NCI-H2029 treated with DMSO at 0.1 percent for 48 hours (cell line): ENCODE results near the gene RP2.

Source experiments
- DNase-seq: peaks from one replicate; lab custom pipeline; 2025; lab: John Stamatoyannopoulos, UW

RP2 gene

DNA sequence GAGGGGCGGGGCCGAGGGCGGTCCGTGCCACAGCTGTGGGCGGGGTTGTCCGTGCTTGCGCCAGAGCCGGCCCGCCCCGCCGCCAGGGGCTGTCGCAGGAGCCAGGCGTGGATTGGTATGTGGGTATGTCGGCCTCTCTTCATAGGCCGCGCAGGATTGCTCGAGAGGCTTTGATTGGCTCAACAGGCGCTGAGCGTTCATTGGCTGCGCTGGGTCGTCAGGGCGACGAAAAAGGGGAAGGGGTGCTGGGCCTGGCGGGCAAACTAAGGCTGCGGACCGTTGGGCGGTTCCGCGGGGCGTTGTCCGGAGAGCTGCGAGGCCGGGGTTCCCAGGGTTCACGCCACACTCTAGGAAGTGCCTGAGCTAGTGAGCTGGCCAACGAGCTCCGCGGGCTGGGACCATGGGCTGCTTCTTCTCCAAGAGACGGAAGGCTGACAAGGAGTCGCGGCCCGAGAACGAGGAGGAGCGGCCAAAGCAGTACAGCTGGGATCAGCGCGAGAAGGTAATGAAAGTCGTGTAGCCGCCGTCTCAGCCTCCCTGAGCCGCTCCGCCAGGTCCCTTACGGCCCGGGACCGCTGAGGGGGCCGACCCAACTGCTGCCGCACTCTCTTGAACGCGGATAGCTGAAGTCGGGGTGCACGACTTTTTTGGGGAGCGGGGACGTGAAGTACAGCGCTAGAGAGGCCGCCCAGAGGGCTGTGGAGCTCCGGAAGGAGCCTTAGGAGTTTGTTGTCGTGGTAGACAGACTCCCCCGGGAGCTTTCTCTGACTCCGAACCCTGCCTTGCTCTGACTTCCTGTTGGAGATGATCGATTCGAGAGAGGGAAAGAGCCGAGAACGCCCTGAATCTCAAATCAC lies at the start of gene RP2:
TSS of gene RP2 (plus strand) at position 343 of the 857 bp plus-strand sequence. CDS start at position 401, 58 bp downstream.
- peak; percentile 71 for DNase-seq

DNA sequence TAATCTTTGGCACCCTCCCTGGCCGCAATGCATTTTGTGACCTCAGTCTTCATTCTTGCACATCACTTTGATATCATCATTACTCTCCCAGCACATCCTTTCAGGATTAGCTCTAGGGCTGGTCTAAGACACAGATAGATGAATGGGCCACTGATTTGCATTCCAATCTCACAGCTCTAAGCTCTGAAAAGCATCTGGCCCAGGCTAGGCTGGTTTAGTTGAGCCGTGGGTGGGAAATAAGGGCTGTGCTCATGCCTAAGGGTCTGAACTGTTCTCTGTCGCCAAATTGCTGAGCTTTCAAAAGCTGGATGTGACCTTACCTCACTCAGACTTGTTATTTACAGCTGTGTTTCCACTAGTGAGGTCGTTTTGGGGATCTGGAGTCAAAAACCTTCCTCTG lies 47.9 kb upstream of the RP2 start:
- DNase-seq = no peak

DNA sequence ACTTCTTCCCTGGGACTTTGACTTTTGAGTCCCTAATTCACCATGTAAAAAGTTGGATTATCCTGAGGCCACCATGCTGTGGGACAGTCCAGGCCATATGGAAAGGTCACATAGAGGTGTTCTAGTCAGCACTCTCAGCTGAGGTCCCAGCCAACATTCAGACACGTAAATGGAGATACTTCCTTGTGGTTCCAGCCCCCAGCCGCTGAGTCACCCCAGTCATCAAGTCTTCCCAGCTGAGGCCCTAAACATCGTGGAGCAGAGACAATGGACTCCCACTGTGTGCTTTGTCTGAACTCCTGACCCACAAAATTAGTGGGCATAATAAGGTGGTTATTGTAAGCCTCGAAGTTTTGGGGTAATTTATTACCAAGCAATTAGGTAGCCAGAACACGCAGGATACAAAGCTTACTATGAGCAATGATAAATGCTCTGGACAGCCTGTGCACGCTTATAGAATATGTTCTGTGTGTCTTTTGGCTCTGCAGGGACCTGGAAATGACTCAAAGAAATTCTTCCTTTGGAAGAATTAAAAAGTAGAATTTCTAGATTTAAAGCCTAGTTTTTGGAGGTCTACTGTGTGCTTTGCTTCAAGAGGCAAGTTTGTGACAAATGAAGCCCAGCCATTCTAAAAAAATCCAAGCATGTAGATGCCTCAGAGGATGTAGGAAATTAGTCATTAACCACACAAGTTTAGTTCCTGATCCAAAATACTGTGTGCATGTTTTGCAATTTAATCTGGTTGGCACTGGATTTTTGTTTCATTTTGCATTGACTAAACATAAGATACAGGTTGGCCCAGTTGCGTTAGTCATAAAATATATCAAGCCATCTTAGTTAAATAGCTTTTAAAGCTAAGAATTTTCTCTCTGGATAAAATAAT lies 44.7 kb upstream of the RP2 start:
- DNase-seq = no peak

DNA sequence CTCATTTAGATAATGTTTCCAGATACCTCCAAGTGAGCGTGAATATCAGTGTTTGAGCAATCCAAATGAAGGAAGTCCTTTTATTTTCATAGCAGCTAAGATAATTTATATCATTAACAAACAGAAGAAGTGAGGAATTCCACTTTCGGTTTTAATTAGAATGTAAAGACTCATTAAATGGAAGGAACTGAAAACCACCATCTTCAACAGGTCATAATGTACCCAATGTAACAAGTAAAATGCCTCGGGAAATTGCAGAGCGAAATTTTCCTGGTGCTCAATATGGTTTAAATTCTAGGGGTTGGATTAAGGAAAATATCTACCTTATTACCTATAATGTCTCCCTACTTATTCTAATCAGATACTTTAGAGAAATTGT lies 44.0 kb upstream of the RP2 start:
- DNase-seq = no peak

DNA sequence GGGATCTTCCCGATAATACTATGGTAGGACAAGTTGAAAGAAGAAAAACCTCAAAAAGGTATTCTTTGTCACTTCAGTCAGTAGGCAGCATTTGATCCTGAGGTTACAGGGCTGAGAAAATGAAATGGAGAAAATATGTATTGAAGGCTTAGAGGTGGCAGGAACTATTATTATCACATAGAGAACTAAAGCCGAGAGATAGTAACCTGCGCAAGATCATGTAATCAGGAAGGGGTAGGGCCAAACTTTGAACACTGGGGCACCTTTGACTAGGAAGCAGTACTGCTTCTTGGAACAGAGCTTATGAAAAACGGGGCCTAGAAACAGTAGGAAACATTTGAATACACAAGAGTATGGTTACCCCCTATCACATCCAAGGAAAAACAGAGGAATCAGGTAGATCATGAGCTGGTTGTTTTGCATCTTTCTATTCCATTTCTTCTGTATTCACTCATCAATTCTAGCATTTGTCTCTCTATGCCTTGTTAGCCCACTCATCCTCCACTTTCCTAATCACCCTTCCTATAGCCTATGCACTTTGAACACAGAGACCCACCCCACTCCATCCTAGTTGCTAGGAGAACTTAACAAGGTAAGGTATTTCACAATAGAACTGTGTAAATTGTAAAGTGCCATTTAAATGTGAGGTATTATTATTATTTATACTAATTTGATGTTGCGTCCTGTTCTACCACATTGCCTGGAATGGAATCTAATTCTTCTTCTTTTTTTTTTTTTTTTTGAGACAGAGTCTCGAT lies 43.3 kb upstream of the RP2 start:
- DNase-seq = no peak

DNA sequence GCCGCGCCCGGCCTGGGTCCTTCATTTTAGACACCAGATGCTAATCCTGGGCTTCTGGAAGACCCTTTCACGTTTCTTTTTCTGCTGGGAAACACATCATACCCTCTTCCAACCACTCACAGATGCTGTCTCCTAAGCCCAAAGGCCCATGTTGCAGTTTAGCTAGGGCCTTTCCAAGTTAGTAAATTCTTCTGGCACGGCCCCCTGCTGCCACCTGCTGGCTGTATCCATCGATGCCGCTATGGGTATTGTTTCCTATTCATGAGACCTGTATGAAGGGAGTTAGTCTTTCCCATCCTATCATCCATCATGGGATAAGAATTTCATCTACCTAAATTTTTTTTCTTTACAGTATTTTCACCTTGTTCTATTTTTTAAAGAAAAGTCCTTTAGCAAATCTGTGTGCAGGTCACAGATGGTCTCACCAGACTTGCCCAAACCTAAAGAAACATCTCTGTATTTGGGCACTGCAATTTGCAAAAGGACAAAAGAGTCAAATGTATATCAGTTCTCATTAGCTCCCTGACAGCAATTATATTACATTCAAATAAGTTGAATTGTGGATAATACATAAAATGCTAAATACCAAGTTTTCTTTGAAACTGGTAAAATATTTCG lies 40.2 kb upstream of the RP2 start:
- peak; percentile 21 for DNase-seq

DNA sequence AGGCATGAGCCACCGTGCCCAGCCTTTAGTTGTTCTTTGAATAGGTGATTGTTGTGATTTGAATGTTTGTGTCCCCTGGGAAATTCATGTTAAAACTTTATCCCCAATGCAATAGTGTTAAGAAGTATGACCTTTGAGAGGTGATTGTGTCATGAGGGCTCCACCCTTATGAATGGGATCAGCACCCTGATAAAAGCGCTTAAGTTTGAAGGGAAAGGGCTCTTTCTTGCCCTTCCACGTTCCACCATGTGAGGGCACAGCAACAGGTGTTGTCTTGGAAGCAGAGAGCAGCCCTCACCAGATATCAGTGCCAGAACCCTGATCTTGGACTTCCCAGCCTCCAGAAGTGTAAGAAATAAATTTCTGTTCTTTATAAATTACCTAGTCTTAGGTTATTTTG lies 33.7 kb upstream of the RP2 start:
- DNase-seq = no peak

DNA sequence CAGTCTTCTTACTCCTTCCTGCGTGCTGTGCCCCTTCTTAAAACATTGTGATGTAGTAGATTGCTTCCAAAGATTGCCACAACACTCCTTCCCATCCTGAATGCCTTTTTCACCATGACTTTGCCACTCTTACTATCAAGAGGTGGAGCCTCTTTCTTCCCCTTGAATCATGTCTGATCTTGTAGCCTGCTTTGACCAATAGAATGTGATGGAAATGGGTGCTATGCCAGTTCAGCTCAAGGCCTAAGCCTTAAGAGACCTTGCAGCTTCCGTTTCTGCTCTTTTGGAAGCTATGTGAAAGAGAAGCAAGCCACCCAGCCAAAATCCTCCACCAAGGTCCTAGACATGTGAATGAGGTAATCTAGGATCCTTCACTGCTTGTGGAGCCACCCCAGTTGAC lies 31.6 kb upstream of the RP2 start:
- DNase-seq = no peak

DNA sequence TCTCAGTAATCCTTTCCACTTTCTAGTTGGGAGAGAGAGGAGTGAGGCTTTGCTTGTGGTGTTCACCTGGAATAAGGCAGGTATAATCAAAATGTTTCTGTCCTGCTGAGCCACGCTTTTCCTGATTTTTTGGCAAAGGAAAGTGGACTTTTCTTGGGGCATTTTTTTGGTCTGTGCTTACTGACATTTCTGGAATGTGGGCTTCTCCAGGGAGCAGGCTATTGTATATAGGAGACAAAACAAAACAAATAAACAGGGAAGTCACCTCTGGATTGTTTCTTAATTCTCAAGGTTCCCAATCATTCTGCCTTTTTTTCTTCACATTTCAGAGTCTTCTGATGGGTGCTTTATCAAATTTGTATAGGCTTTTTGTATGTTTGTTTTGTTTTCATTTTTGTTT lies 25.7 kb upstream of the RP2 start:
- DNase-seq = no peak

DNA sequence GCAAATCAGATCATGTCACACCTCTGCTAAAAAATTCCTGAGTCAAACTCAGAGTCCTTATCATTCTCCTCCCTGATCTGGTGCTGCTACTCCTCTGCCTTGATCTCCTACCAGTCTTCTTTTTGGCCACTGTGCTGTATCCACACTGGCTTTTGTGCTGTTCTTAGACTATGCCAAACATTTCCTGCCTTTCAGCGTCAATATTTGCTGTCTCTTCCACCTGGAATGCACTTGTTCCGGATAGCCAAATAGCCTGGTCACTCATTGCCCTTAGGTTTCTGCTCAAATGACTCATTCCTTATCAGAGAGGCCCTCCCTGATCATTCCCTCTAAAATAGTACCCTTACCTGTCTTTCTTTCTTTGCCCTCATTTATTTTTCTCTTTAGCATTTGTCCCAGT lies 24.4 kb upstream of the RP2 start:
- DNase-seq = no peak

DNA sequence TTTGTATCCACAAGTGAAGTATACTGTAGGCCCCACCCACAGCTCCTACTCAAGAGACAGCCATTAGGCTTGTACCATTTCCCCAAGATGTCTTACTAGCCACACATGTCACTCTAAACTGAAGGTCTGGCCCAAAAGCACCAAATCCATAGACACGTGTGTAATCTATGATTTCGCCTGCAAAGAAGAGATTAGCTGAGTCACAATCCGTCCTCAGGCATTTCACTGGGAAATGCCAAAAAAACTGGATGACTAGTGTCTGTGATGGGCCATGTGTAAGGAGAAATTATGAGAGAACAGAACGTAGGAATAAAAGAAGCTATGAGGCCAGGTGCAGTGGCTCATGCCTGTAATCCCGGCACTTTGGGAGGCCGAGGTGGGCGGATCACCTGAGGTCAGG lies 21.9 kb upstream of the RP2 start:
- no peak for DNase-seq

DNA sequence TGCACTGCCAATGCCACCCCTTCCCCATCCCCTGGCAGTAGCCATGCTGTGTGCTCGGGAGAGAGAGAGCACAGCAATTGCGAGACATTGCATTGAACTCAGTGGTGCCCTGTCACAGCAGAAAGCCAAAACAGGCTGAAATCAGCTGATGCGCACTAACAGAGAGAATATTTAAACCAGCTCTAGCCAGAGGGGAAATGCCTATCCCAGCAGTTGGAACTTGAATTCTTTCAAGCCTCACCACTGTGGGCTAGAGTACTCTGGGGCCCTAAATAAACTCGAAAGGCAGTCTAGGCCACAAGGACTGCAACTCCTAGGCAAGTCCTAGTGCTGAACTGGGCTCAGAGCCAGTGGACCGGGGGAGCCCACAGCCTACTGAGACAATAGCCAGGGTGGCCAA lies 17.7 kb upstream of the RP2 start:
- DNase-seq = no peak

DNA sequence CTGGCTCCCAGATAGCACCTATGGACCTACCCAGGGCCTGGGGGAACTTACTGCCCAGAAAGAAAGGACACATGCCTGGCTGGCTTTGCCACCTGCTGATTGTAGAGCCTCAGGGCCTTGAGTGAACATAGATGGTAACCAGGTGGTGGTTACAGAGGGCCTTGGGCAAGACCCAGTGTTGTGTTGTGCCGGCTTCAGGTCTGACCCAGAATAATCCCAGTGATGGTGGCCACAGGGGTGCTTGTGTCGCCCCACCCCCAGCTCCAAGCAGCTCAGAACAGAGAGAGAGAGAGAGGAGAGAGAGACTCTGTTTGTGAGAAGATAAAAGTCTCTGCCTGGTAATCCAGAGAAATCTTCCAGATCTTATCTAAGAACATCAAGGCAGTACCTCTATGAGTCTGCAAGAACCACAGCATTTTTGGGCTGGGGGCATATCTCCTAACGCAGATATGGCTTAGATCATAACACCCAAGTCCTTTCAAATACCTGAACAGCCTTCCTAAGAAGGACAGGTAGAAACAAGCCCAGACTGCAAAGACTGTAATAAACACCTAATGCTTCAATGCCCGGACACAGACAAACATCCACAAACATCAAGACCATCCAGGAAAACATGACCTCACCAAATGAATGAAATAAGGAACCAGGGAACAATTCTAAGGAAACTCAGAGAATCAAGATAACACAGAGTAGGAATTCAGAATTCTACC lies 16.3 kb upstream of the RP2 start:
- no peak for DNase-seq

DNA sequence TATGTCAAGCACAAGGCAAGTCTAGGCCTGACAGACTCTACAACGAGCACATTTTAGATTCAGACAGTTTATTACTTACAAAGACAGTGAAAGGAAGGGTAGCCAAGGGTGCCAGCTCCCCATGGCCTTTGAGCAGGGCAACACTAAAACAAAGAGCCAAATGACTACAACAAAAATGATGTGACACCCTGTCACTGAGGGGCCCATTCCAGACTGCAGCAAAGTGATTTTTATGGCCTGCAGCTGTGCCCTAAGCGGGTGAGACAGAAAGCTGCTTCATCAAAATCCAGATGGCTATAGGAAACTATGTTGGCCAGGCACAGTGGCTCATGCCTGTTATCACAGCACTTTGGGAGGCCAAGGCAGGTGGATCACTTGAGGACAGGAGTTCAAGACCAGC lies 13.4 kb upstream of the RP2 start:
- DNase-seq = no peak

DNA sequence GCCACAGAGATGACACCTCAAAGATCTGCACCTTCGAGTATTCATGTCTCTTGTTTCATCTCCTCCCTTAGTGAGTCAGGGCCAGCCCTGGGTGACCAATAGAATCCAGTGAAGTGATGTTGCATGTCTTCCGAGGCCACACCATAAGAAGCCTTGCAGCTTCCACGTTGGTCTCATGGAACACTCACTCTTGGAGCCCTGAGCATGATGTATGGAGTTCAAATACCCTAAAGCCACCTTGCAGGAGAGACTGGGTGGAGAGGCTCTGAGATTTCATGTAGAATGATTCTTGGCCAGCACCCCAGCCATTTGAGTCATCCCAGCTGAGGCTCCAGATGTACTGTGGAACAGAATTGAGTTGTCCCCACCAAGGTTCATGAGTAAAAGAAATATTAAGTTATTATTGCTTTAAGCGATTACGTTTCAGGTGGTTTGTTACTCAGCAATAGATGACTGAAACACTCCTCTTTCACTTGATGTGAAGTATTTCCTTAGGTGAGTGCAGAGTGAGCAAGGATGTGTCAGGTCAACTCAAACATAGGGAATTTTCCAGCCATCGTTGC lies 5.0 kb upstream of the RP2 start:
- DNase-seq = no peak

DNA sequence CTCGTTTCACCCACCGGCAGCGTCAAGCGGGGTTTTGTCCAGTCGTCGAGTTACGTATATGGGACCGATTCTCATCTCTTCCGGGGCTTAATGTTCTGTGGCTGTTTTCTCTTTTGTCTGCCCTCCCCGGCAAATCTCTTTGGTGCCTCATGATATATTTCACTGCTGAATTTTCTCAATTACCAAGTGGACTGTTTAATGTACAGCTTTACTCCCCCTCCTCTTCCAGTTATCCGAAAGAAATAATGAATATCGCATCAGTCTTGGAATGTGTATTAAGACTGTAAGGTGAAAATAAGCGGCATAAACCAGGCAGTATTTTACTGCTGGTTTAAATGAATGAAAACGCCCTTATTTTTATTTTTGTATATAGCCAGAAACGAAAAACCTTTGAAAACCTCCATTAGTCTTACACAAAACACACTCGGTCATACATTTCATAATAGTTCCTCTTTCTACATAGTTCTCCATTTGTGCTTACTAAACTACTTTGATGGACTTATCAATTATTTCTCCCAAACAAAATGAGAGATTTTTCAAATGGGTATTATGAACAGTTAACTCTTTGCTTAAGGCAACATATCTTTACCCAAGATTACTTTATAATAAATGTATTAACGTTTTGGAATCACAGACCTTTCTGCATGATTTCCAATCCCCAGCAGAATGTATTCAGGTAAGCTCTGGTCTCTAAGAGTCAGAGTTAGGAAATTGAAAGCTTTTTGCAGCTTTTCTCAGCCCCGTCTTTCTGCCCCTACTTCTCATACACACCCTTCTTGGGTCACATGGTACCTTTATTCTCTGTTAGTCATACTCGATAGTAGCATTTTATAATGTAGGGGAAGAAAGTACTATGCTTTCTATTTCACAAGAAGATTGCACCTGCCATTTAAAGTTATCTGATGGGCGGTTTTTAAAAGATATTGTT lies 979 bp downstream of the RP2 start:
- DNase-seq = no peak

DNA sequence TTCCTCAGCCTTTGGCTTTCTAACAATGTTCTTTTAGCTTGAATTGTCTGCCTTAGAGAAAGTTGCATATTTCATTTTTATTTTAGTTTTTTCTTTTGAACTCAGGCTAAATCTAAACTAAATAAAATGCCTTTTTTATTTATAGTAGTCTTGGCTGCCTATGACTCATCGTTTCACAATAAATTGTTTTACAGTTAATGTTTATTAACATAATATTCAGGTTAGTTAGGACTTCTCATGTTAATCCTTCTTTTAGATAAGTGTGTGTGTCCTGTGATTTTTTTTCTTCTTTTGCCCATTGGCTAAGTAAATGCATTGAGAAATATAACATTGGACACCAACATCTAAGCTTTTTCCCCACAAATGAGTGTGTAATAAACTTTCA lies 1.6 kb downstream of the RP2 start:
- DNase-seq = no peak

DNA sequence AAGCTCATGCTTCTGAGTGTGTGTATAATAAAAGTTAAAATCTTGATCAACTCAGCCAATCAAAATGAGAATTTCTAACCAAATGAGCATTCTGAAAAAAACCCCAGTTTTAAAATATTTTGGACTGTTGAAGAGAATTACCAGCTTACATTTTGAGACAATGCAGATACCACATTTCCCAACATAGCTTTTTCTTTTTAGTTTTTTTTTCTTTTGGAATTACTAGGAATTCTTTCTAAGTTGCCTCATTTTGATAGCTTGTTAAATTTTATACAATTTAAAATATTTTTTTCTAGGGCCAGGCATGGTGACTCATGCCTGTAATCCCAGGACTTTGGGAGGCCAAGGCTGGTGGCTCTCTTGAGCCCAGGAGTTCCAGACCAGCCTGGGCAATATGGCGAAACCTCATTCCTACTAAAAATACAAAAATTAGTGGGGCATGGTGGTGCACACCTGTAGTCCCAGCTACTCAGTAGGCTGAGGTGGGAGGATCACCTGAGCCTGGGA lies 2.2 kb downstream of the RP2 start:
- DNase-seq = no peak

DNA sequence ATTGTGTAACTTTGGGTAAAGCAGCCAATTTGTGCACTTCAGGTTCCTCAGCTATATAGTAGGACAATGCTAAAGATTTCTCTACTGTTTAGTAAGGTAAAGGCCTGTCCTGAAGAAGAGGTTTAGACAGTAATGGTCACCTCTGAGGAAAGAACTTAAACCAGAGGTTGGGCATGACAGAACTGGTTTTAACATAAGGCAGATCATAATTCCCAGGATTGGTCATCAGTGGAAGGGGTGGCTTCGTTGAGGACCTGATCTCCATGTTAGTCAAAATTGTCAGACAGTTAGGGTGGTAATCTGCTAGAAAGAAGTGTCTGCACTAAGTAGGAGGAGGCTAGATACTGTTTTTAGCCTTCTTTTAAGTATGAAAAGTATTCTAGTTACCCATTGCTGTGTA lies 4.1 kb downstream of the RP2 start:
- DNase-seq = no peak

DNA sequence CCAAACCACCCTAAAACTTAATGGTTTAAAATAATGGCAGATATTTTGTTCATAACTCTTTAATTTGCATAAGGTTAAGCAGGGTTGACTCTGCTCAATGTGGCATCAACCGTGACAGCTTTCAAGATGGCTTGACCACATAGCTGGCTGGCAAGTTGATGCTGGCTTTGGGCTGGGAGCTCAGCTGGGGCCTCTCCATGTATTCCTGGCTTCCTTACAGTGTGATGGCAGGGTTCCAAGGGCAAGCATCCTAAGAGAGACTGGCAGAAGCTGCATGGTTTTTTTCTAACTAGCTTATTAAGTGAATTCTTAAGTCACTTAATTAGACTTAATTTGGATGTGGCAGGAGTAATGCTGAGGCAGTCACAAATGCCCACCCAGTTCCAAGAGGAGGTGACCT lies 4.5 kb downstream of the RP2 start:
- peak; percentile 15 for DNase-seq
